ENCODE measurements around the gene NIPA2. TPM values are rescaled to one million over a fixed set of nuclear protein-coding genes. Genes with fewer than 3 reads are reported as not detected.
"Not testable (repeated sequence)": the region's sequence is repeated elsewhere in the genome, so short reads cannot be mapped to it uniquely, and the experiment has no call there.

Gene NIPA2
- polyA plus RNA-seq, 2 donors, result 6.7 to 21.1 TPM

- not testable (repeated sequence) for H3K4me1 ChIP-seq (ENCODE audit: control insufficient read depth in 2 of 2, insufficient read depth in 2 of 2, low read length in 1 of 2); H3K27me3 ChIP-seq (ENCODE audit: control insufficient read depth in 1 of 2, insufficient read depth in 2 of 2, low read length in 2 of 2); H3K36me3 ChIP-seq (ENCODE audit: control insufficient read depth in 2 of 2, insufficient read depth in 2 of 2, low read length in 1 of 2); H3K27ac ChIP-seq (ENCODE audit: low read depth in 2 of 2, low read length in 1 of 2); H3K4me3 ChIP-seq (ENCODE audit: low read depth in 1 of 2, low read length in 2 of 2); H3K9me3 ChIP-seq (ENCODE audit: control insufficient read depth in 2 of 2, insufficient read depth in 1 of 2, low read depth in 1 of 2, low read length in 1 of 2)
- WGBS, 2 donors, result 84 to 97% methylated on average over 9 of the region's 9 CpGs
Observed at GRCh38 chr15:22807831-22808230, 30.6 kb upstream of the NIPA2 start.

- H3K27ac ChIP-seq (ENCODE audit: low read depth in 2 of 2, low read length in 1 of 2), result no peak overlapping the region
- 88 to 95% methylated on average over 4 of the region's 4 CpGs for WGBS, 2 donors
- no peaks in the 10 kb centered on the region for H3K27me3 ChIP-seq (ENCODE audit: control insufficient read depth in 1 of 2, insufficient read depth in 2 of 2, low read length in 2 of 2)
- no peaks in the 10 kb centered on the region for H3K36me3 ChIP-seq (ENCODE audit: control insufficient read depth in 2 of 2, insufficient read depth in 2 of 2, low read length in 1 of 2)
- H3K4me3 ChIP-seq (ENCODE audit: low read depth in 1 of 2, low read length in 2 of 2), result no peak overlapping the region
- H3K4me1 ChIP-seq (ENCODE audit: control insufficient read depth in 2 of 2, insufficient read depth in 2 of 2, low read length in 1 of 2), result no peaks in the 10 kb centered on the region
- no peaks in the 10 kb centered on the region for H3K9me3 ChIP-seq (ENCODE audit: control insufficient read depth in 2 of 2, insufficient read depth in 1 of 2, low read depth in 1 of 2, low read length in 1 of 2)
Observed at GRCh38 chr15:22808240-22808639, 30.2 kb upstream of the NIPA2 start.

- no peak overlapping the region for H3K27ac ChIP-seq (ENCODE audit: low read depth in 2 of 2, low read length in 1 of 2)
- WGBS, 2 donors, result 89 to 97% methylated on average over 7 of the region's 7 CpGs
Observed at GRCh38 chr15:22808761-22809280, 29.6 kb upstream of the NIPA2 start.

GRCh38 chr15:22810033-22810852 is 28.2 kb upstream of the NIPA2 start:
- Histone ChIP-seq H3K4me1 (ENCODE audit: control insufficient read depth in 2 of 2, insufficient read depth in 2 of 2, low read length in 1 of 2) (no peaks in the 10 kb centered on the region), H3K36me3 (ENCODE audit: control insufficient read depth in 2 of 2, insufficient read depth in 2 of 2, low read length in 1 of 2) (peaks cover 2 to 6% of the 10 kb centered on the region in 2 donors), H3K27me3 (ENCODE audit: control insufficient read depth in 1 of 2, insufficient read depth in 2 of 2, low read length in 2 of 2) (no peaks in the 10 kb centered on the region), H3K4me3 (ENCODE audit: low read depth in 1 of 2, low read length in 2 of 2) (no peak overlapping the region), H3K27ac (ENCODE audit: low read depth in 2 of 2, low read length in 1 of 2) (no peak overlapping the region), H3K9me3 (ENCODE audit: control insufficient read depth in 2 of 2, insufficient read depth in 1 of 2, low read depth in 1 of 2, low read length in 1 of 2) (no peaks in the 10 kb centered on the region)
- WGBS, 2 donors, result 84 to 89% methylated on average over 10 of the region's 10 CpGs

More at GRCh38 chr15:22808761-22809280, 29.6 kb upstream of the NIPA2 start:
- H3K4me1 ChIP-seq (ENCODE audit: control insufficient read depth in 2 of 2, insufficient read depth in 2 of 2, low read length in 1 of 2), result no peaks in the 10 kb centered on the region
- no peak overlapping the region for H3K4me3 ChIP-seq (ENCODE audit: low read depth in 1 of 2, low read length in 2 of 2)
- no peaks in the 10 kb centered on the region for H3K27me3 ChIP-seq (ENCODE audit: control insufficient read depth in 1 of 2, insufficient read depth in 2 of 2, low read length in 2 of 2)
- H3K9me3 ChIP-seq (ENCODE audit: control insufficient read depth in 2 of 2, insufficient read depth in 1 of 2, low read depth in 1 of 2, low read length in 1 of 2), result no peaks in the 10 kb centered on the region
- peaks cover 2 to 3% of the 10 kb centered on the region in 2 donors for H3K36me3 ChIP-seq (ENCODE audit: control insufficient read depth in 2 of 2, insufficient read depth in 2 of 2, low read length in 1 of 2)

- Histone ChIP-seq H3K4me3 (ENCODE audit: low read depth in 1 of 2, low read length in 2 of 2) (no peak overlapping the region), H3K9me3 (ENCODE audit: control insufficient read depth in 2 of 2, insufficient read depth in 1 of 2, low read depth in 1 of 2, low read length in 1 of 2) (no peaks in the 10 kb centered on the region), H3K36me3 (ENCODE audit: control insufficient read depth in 2 of 2, insufficient read depth in 2 of 2, low read length in 1 of 2) (peaks cover 2 to 6% of the 10 kb centered on the region in 2 donors), H3K4me1 (ENCODE audit: control insufficient read depth in 2 of 2, insufficient read depth in 2 of 2, low read length in 1 of 2) (no peaks in the 10 kb centered on the region), H3K27ac (ENCODE audit: low read depth in 2 of 2, low read length in 1 of 2) (no peak overlapping the region), H3K27me3 (ENCODE audit: control insufficient read depth in 1 of 2, insufficient read depth in 2 of 2, low read length in 2 of 2) (no peaks in the 10 kb centered on the region)
- 91 to 94% methylated on average over 8 of the region's 8 CpGs for WGBS, 2 donors
Observed at GRCh38 chr15:22810853-22811338, 27.6 kb upstream of the NIPA2 start.

GRCh38 chr15:22811640-22812039 is 26.8 kb upstream of the NIPA2 start:
- WGBS, 2 donors, result 77 to 85% methylated on average over 8 of the region's 8 CpGs
- no peaks in the 10 kb centered on the region for H3K9me3 ChIP-seq (ENCODE audit: control insufficient read depth in 2 of 2, insufficient read depth in 1 of 2, low read depth in 1 of 2, low read length in 1 of 2)
- no peak overlapping the region for H3K4me3 ChIP-seq (ENCODE audit: low read depth in 1 of 2, low read length in 2 of 2)
- H3K4me1 ChIP-seq (ENCODE audit: control insufficient read depth in 2 of 2, insufficient read depth in 2 of 2, low read length in 1 of 2), result no peaks in the 10 kb centered on the region
- H3K27me3 ChIP-seq (ENCODE audit: control insufficient read depth in 1 of 2, insufficient read depth in 2 of 2, low read length in 2 of 2), result no peaks in the 10 kb centered on the region
- H3K36me3 ChIP-seq (ENCODE audit: control insufficient read depth in 2 of 2, insufficient read depth in 2 of 2, low read length in 1 of 2), result peaks cover 2 to 6% of the 10 kb centered on the region in 2 donors
- H3K27ac ChIP-seq (ENCODE audit: low read depth in 2 of 2, low read length in 1 of 2), result no peak overlapping the region

- H3K4me3 ChIP-seq (ENCODE audit: low read depth in 1 of 2, low read length in 2 of 2), result no peak overlapping the region
- 83 to 84% methylated on average over 3 of the region's 3 CpGs for WGBS, 2 donors
- H3K4me1 ChIP-seq (ENCODE audit: control insufficient read depth in 2 of 2, insufficient read depth in 2 of 2, low read length in 1 of 2), result no peaks in the 10 kb centered on the region
- H3K9me3 ChIP-seq (ENCODE audit: control insufficient read depth in 2 of 2, insufficient read depth in 1 of 2, low read depth in 1 of 2, low read length in 1 of 2), result no peaks in the 10 kb centered on the region
- no peak overlapping the region for H3K27ac ChIP-seq (ENCODE audit: low read depth in 2 of 2, low read length in 1 of 2)
- peaks cover 2 to 8% of the 10 kb centered on the region in 2 donors for H3K36me3 ChIP-seq (ENCODE audit: control insufficient read depth in 2 of 2, insufficient read depth in 2 of 2, low read length in 1 of 2)
- no peaks in the 10 kb centered on the region for H3K27me3 ChIP-seq (ENCODE audit: control insufficient read depth in 1 of 2, insufficient read depth in 2 of 2, low read length in 2 of 2)
Observed at GRCh38 chr15:22813844-22814243, 24.6 kb upstream of the NIPA2 start.

GRCh38 chr15:22815766-22816165 is 22.7 kb upstream of the NIPA2 start:
- Histone ChIP-seq H3K27me3 (ENCODE audit: control insufficient read depth in 1 of 2, insufficient read depth in 2 of 2, low read length in 2 of 2) (no peaks in the 10 kb centered on the region), H3K4me1 (ENCODE audit: control insufficient read depth in 2 of 2, insufficient read depth in 2 of 2, low read length in 1 of 2) (no peaks in the 10 kb centered on the region), H3K4me3 (ENCODE audit: low read depth in 1 of 2, low read length in 2 of 2) (no peak overlapping the region), H3K36me3 (ENCODE audit: control insufficient read depth in 2 of 2, insufficient read depth in 2 of 2, low read length in 1 of 2) (peaks cover 2 to 12% of the 10 kb centered on the region in 2 donors), H3K9me3 (ENCODE audit: control insufficient read depth in 2 of 2, insufficient read depth in 1 of 2, low read depth in 1 of 2, low read length in 1 of 2) (no peaks in the 10 kb centered on the region), H3K27ac (ENCODE audit: low read depth in 2 of 2, low read length in 1 of 2) (no peak overlapping the region)
- 94% methylated on average over 1 of the region's 1 CpG for WGBS, 2 donors

- no peak overlapping the region for H3K4me3 ChIP-seq (ENCODE audit: low read depth in 1 of 2, low read length in 2 of 2)
- no peaks in the 10 kb centered on the region for H3K27me3 ChIP-seq (ENCODE audit: control insufficient read depth in 1 of 2, insufficient read depth in 2 of 2, low read length in 2 of 2)
- 88% methylated on average over 2 of the region's 2 CpGs for WGBS, 2 donors
Observed at GRCh38 chr15:22819651-22820050, 18.8 kb upstream of the NIPA2 start.

More at GRCh38 chr15:22819651-22820050, 18.8 kb upstream of the NIPA2 start:
- Histone ChIP-seq H3K9me3 (ENCODE audit: control insufficient read depth in 2 of 2, insufficient read depth in 1 of 2, low read depth in 1 of 2, low read length in 1 of 2) (no peaks in the 10 kb centered on the region), H3K36me3 (ENCODE audit: control insufficient read depth in 2 of 2, insufficient read depth in 2 of 2, low read length in 1 of 2) (peaks cover 5 to 18% of the 10 kb centered on the region in 2 donors), H3K27ac (ENCODE audit: low read depth in 2 of 2, low read length in 1 of 2) (no peak overlapping the region), H3K4me1 (ENCODE audit: control insufficient read depth in 2 of 2, insufficient read depth in 2 of 2, low read length in 1 of 2) (no peaks in the 10 kb centered on the region)

Data from esophagus (tissue), 2 donors.